Pancreas (tissue), 10 donors: ENCODE measurements around the gene ARHGAP31. TPM values are rescaled to one million over a fixed set of nuclear protein-coding genes. Genes with fewer than 3 reads are reported as not detected.
"Not testable (repeated sequence)": the region's sequence is repeated elsewhere in the genome, so short reads cannot be mapped to it uniquely, and the experiment has no call there.

Experiments used
- ATAC-seq, 4 donors: fragments of 200-7000 bp; cut with Tn5 transposase; one replicate each; pipeline versions ENCODE4 v1.8.0 to v1.9.1; 2020; ENCODE audit warnings: mild to moderate bottlenecking in 4 of 4, moderate library complexity in 4 of 4
- DNase-seq, 6 donors: peaks; one replicate each; pipeline ENCODE4 v3.0.0-alpha.2; 2020
- FAIRE-seq: peaks from 2 replicates; lab custom pipeline; 2012; peaks lifted over from hg19 to GRCh38; lab: Jason Lieb, UNC
- H3K27ac ChIP-seq, 4 donors: fragments of 200-600 bp; sonication (generic); 1 replicate in 3 of 4; 2 replicates in 1 of 4; pipeline versions ENCODE4 v1.5.0 to v1.8.0; 2020
- H3K27me3 ChIP-seq, 4 donors: fragments of 200-600 bp; one replicate each; pipeline ENCODE4 v1.8.0; 2021
- H3K36me3 ChIP-seq, 3 donors: fragments of 200-600 bp; sonication (generic) in 1 of 3; one replicate each; pipeline versions ENCODE4 v1.5.0 to v1.8.0; 2020 to 2021
- H3K4me1 ChIP-seq, 3 donors: fragments of 200-600 bp; one replicate each; pipeline ENCODE4 v1.8.0; 2021
- H3K4me3 ChIP-seq, 4 donors: fragments of 200-600 bp; sonication (generic) in 2 of 4; one replicate each; pipeline versions ENCODE4 v1.5.0 to v1.8.0; 2020 to 2021
- H3K9me3 ChIP-seq, 4 donors: fragments of 200-600 bp; one replicate each; pipeline ENCODE4 v1.8.0; 2021
- WGBS, 2 donors: extraction: QIAGEN DNeasy Blood & Tissue Kit; methylation state at CpG; one replicate each; pipeline ENCODE4 v1.1.7; 2013; 5-methylcytosine and 5-hydroxymethylcytosine counted together
- intact Hi-C, 3 donors: fragments of 100-400 bp; cut with DNase I; formaldehyde crosslinking; loops; one replicate each; pipeline versions ENCODE4 v1.11.1 to v1.14.2; 2022
- polyA plus RNA-seq, 2 donors: library from polyadenylated mRNA; stranded (reverse); fragments of 200-250 nt; gene quantifications; one replicate each; pipeline ENCODE4 v1.2.3, GENCODE V29; 2013
- total RNA-seq, 6 donors: library from RNA; stranded (reverse); fragmentation: NEBNext Ultra II Directional in 4 of 6; extraction: Animal tissue kit (Norgen Biotek cat#: 25700) in 4 of 6; gene quantifications; one replicate each; pipeline versions ENCODE4 v1.2.1 to v1.2.4, GENCODE V29; 2021 to 2023
- TF ChIP-seq, protein P1 (sequence below), 4 donors: fragments of 200-600 bp; sonication (generic) in 3 of 4; IDR thresholded peaks; one replicate each; pipeline versions ENCODE4 v1.5.0 to v1.8.0; 2021; ENCODE audit warnings: antibody characterized with exemption in 4 of 4
- donor health status: healthy with polysubstance abuse.
- donor health status: DM: no; HTN: no; CAD: no; lungs with moderate emphysema.
- donor health status: DM: no; HTN: no; CAD: no.
- donor health status: control.
- donor health status: control.
- donor health status: Bipolar disorder and iron deficiency.
- donor health status: DM: yes; HTN: yes; CAD: no.
- donor health status: DM: no; HTN: no; CAD: no.
- donor health status: DM: no; HTN: no; CAD: no.
- donor health status: DM: yes; HTN: yes; CAD: no.

Gene ARHGAP31
- total and polyA plus RNA-seq, 8 donors = 1.5 to 8.3 (median 3.1) TPM

DNA sequence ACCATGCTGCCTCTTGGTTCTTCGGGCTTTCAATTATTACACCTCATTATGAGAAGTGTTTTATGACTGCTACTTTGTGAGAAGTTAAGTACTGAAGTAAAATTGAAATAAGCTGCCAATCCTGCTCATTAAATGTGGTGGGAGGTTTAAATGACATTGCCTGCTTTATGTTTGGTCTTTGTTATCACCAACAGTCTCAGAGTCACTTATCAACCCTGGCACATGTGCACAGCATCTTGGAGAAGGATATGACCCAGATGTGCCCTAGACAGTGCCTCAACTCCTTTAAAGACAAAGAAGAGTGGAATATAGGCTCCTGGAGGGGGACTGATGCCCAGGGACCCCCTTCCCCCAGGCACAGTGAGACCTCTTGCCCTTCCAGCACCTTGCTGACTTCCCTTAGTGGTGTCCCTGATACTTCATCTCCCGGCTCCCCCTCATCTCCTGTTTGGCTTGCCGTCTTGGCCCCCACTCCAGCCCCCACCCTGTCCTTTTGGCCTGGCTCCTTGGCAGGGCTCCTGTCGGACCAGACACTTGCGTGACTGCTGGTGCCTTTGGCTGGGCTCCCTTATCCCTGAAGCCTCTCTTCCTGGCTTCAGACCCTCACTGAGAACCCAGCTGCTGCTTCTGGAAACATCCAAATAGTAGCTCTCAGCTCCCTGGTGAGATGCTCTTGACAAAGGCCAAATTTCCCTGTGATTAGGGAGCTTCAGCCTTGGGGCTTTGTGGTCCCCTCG is 39.8 kb downstream of the ARHGAP31 start:
- no peaks in the 10 kb centered on the region for H3K27me3 ChIP-seq
- no peaks in the 10 kb centered on the region for H3K36me3 ChIP-seq
- DNase-seq = no peak
- FAIRE-seq = no peak
- no peak overlapping the region for H3K27ac ChIP-seq
- TF ChIP-seq, protein P1, sequence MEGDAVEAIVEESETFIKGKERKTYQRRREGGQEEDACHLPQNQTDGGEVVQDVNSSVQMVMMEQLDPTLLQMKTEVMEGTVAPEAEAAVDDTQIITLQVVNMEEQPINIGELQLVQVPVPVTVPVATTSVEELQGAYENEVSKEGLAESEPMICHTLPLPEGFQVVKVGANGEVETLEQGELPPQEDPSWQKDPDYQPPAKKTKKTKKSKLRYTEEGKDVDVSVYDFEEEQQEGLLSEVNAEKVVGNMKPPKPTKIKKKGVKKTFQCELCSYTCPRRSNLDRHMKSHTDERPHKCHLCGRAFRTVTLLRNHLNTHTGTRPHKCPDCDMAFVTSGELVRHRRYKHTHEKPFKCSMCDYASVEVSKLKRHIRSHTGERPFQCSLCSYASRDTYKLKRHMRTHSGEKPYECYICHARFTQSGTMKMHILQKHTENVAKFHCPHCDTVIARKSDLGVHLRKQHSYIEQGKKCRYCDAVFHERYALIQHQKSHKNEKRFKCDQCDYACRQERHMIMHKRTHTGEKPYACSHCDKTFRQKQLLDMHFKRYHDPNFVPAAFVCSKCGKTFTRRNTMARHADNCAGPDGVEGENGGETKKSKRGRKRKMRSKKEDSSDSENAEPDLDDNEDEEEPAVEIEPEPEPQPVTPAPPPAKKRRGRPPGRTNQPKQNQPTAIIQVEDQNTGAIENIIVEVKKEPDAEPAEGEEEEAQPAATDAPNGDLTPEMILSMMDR (IDR thresholded peaks at IDR 0.05) = no peak
- no peak for ATAC-seq
- H3K4me3 ChIP-seq = no peak overlapping the region
- no peaks in the 10 kb centered on the region for H3K9me3 ChIP-seq
- intact Hi-C loops = no loop called here
- H3K4me1 ChIP-seq = no peaks in the 10 kb centered on the region
- 80 to 81% methylated on average over 6 of the region's 6 CpGs for WGBS, 2 donors

DNA sequence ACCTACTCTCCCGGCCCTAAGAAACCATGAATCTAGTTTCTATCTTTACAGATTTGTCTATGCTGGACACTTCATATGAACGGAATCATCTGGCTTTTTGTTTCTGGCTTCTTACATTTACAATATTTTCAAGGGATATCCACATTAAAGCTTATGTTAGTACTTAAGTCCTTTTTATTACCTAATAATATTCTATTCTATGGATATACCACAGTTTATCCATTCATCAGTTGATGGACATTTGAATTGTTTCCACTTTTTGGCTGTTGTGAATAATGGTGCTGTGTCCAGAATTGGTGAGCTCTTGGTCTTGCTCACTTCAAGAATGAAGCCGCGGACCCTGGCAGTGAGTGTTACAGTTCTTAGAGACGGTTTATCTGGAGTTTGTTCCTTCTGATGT is 42.6 kb downstream of the ARHGAP31 start:
- FAIRE-seq (no peak), DNase-seq (no peak), ATAC-seq (no peak)
- WGBS, 2 donors = 77 to 92% methylated on average over 5 of the region's 5 CpGs
- no peaks in the 10 kb centered on the region for H3K27me3 ChIP-seq
- H3K4me3 ChIP-seq = no peak overlapping the region
- intact Hi-C loops = no loop called here
- H3K9me3 ChIP-seq = no peaks in the 10 kb centered on the region
- H3K27ac ChIP-seq = no peak overlapping the region
- TF ChIP-seq, protein P1 (IDR thresholded peaks at IDR 0.05) = no peak
- H3K4me1 ChIP-seq = no peaks in the 10 kb centered on the region
- H3K36me3 ChIP-seq = no peaks in the 10 kb centered on the region

DNA sequence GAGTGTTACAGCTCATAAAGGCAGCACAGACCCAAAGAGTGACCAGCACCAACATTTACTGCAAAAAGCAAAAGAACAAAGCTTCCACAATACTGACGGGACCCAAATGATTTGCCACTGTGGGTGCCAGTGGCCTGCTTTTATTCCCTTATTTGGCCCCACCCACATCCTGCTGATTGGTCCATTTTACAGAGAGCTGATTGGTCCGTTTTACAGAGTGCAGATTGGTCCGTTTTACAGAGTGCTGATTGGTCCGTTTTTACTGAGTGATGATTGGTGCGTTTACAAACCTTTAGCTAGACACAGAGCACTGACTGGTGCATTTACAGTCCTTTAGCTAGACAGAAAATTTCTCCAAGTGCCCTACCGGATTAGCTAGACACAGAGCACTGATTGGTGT is 43.2 kb downstream of the ARHGAP31 start:
- H3K4me3 ChIP-seq, FAIRE-seq: not testable (repeated sequence)

DNA sequence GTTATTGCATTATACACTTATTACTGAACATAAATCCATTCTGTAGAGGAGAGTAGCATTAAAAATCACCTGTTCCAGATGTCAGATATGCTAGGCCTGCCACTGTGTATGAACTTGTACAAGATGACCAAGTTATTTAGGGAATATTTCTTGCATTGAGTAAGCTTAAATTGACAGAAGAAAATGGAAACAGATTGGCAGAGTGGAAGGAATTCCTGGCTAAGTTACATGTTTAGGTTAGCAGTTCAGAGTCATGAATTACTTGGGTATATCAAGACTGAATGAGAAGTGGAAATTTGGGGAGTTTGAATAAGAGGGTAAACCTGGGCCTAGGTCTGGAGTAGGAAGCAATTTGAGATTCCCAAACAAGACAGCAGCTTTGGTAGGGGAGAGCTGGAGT is 44.6 kb downstream of the ARHGAP31 start:
- Histone ChIP-seq H3K36me3 (no peaks in the 10 kb centered on the region), H3K9me3 (no peaks in the 10 kb centered on the region), H3K4me3 (no peak overlapping the region), H3K27me3 (no peaks in the 10 kb centered on the region), H3K27ac (no peak overlapping the region), H3K4me1 (no peaks in the 10 kb centered on the region)
- ATAC-seq = no peak
- intact Hi-C loops = no loop called here
- no peak for FAIRE-seq
- no peak for DNase-seq
- TF ChIP-seq, protein P1 (IDR thresholded peaks at IDR 0.05) = no peak

More for the DNA sequence above, 43.2 kb downstream of the ARHGAP31 start:
- intact Hi-C loops, H3K9me3 ChIP-seq, H3K27me3 ChIP-seq, H3K4me1 ChIP-seq, H3K36me3 ChIP-seq, DNase-seq, ATAC-seq, H3K27ac ChIP-seq: not testable (repeated sequence)
- WGBS, 2 donors = 86 to 92% methylated on average over 6 of the region's 6 CpGs

DNA sequence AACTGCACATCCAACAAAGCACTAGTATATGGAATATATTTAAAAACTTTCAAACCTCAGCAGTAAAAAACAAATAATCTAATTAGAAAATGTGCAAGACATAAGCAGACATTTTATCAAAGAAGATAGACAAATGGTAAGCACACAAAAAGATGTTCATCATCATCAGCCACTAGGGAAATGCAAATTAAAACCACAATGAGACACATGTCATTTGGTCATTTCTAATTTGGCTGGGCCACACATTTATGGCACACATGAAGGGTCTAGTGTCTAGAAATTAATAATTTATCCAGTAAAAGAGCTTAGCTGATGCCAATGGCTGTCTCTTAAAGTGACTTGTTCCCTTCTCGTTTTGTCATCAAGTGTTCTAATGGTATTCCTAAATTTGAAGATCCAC is 45.8 kb downstream of the ARHGAP31 start:
- no peak overlapping the region for H3K27ac ChIP-seq
- WGBS, 2 donors = 69 to 76% methylated on average over 1 of the region's 1 CpG
- intact Hi-C loops = no loop called here
- FAIRE-seq (no peak), DNase-seq (no peak), ATAC-seq (no peak)
- no peaks in the 10 kb centered on the region for H3K27me3 ChIP-seq
- no peaks in the 10 kb centered on the region for H3K4me1 ChIP-seq
- H3K36me3 ChIP-seq = no peaks in the 10 kb centered on the region
- no peaks in the 10 kb centered on the region for H3K9me3 ChIP-seq
- H3K4me3 ChIP-seq = no peak overlapping the region
- TF ChIP-seq, protein P1 (IDR thresholded peaks at IDR 0.05) = no peak
